ENCODE measurements around the gene TREML4.

TREML4 gene

GRCh38 chr6:41239467-41240159 lies 11.5 kb downstream of the TREML4 start:
- TF ChIP-seq POLR2AphosphoS5 (IDR thresholded peaks at IDR 0.05; ENCODE audit: low read depth, low read length) (no peak), FOXP2 (optimal IDR thresholded peaks at IDR 0.05; ENCODE audit: borderline replicate concordance, extremely low read depth, extremely low read length, insufficient read depth) (no peak), REST (IDR thresholded peaks at IDR 0.05; ENCODE audit: insufficient read depth in 1 of 2, low read depth in 2 of 2, low read length in 2 of 2) (no peak), TAF1 (IDR thresholded peaks at IDR 0.05; ENCODE audit: borderline replicate concordance, insufficient read depth, low read length) (no peak), SIN3A (IDR thresholded peaks at IDR 0.05; ENCODE audit: borderline replicate concordance, insufficient read depth, low read length) (no peak)

GRCh38 chr6:41247288-41247865 lies 19.2 kb downstream of the TREML4 start:
- TF ChIP-seq FOXP2 (optimal IDR thresholded peaks at IDR 0.05; ENCODE audit: borderline replicate concordance, extremely low read depth, extremely low read length, insufficient read depth) = no peak
- TF ChIP-seq POLR2AphosphoS5 (IDR thresholded peaks at IDR 0.05; ENCODE audit: low read depth, low read length) = no peak
- TF ChIP-seq SIN3A (IDR thresholded peaks at IDR 0.05; ENCODE audit: borderline replicate concordance, insufficient read depth, low read length) = no peak
- no peak for TF ChIP-seq TAF1 (IDR thresholded peaks at IDR 0.05; ENCODE audit: borderline replicate concordance, insufficient read depth, low read length)
- no peak for TF ChIP-seq REST (IDR thresholded peaks at IDR 0.05; ENCODE audit: insufficient read depth in 1 of 2, low read depth in 2 of 2, low read length in 2 of 2)

GRCh38 chr6:41247882-41248705 lies 19.9 kb downstream of the TREML4 start:
- TF ChIP-seq REST (IDR thresholded peaks at IDR 0.05; ENCODE audit: insufficient read depth in 1 of 2, low read depth in 2 of 2, low read length in 2 of 2) (no peak), POLR2AphosphoS5 (IDR thresholded peaks at IDR 0.05; ENCODE audit: low read depth, low read length) (no peak), TAF1 (IDR thresholded peaks at IDR 0.05; ENCODE audit: borderline replicate concordance, insufficient read depth, low read length) (no peak), FOXP2 (optimal IDR thresholded peaks at IDR 0.05; ENCODE audit: borderline replicate concordance, extremely low read depth, extremely low read length, insufficient read depth) (no peak)

GRCh38 chr6:41252401-41253169 lies 24.4 kb downstream of the TREML4 start:
- TF ChIP-seq REST (IDR thresholded peaks at IDR 0.05; ENCODE audit: insufficient read depth in 1 of 2, low read depth in 2 of 2, low read length in 2 of 2) (no peak), TAF1 (IDR thresholded peaks at IDR 0.05; ENCODE audit: borderline replicate concordance, insufficient read depth, low read length) (no peak), POLR2AphosphoS5 (IDR thresholded peaks at IDR 0.05; ENCODE audit: low read depth, low read length) (no peak), FOXP2 (optimal IDR thresholded peaks at IDR 0.05; ENCODE audit: borderline replicate concordance, extremely low read depth, extremely low read length, insufficient read depth) (no peak), SIN3A (IDR thresholded peaks at IDR 0.05; ENCODE audit: borderline replicate concordance, insufficient read depth, low read length) (no peak)
